ENCODE results near the gene COMMD10. TPM values are rescaled to one million over a fixed set of nuclear protein-coding genes. Genes with fewer than 3 reads are reported as not detected.

Gene COMMD10
- total and polyA plus RNA-seq, 8 donors: 12.8 to 21.8 (median 14.6) TPM

GRCh38 chr5:116115163-116115562, 30.3 kb downstream of the COMMD10 start:
- H3K4me3 ChIP-seq: no peak overlapping the region
- 31 to 38% methylated on average over 1 of the region's 1 CpG for WGBS, 2 donors
- H3K36me3 ChIP-seq: no peaks in the 10 kb centered on the region
- no peak for ATAC-seq
- FAIRE-seq: no peak
- no peaks in the 10 kb centered on the region for H3K27me3 ChIP-seq
- intact Hi-C loops (cut with DNase I): no loop called here
- no peak for DNase-seq
- H3K9me3 ChIP-seq: no peaks in the 10 kb centered on the region
- no peaks in the 10 kb centered on the region for H3K4me1 ChIP-seq
- H3K27ac ChIP-seq: no peak overlapping the region
- TF ChIP-seq CTCF (IDR thresholded peaks at IDR 0.05): no peak

- 33 to 41% methylated on average over 2 of the region's 2 CpGs for whole genome bisulfite sequencing, 2 donors
- H3K36me3 ChIP-seq: no peaks in the 10 kb centered on the region
- H3K27ac ChIP-seq: no peak overlapping the region
Observed at GRCh38 chr5:116130471-116130870, 45.6 kb downstream of the COMMD10 start.

GRCh38 chr5:116130976-116131375, 46.2 kb downstream of the COMMD10 start:
- no peak for FAIRE-seq
- peaks cover 0 to 5% (median 0%) of the 10 kb centered on the region in 3 donors for H3K4me1 ChIP-seq
- H3K9me3 ChIP-seq: no peaks in the 10 kb centered on the region
- TF ChIP-seq CTCF (IDR thresholded peaks at IDR 0.05): no peak
- H3K36me3 ChIP-seq: no peaks in the 10 kb centered on the region
- H3K4me3 ChIP-seq: no peak overlapping the region
- H3K27me3 ChIP-seq: no peaks in the 10 kb centered on the region
- no peak for DNase-seq
- no peak overlapping the region for H3K27ac ChIP-seq
- WGBS, 2 donors: 88 to 91% methylated on average over 2 of the region's 2 CpGs
- intact Hi-C loops (cut with DNase I): no loop called here
- no peak for ATAC-seq

More at GRCh38 chr5:116130471-116130870, 45.6 kb downstream of the COMMD10 start:
- H3K27me3 ChIP-seq: no peaks in the 10 kb centered on the region
- ATAC-seq: no peak
- H3K4me1 ChIP-seq: peaks cover 0 to 5% (median 0%) of the 10 kb centered on the region in 3 donors
- H3K9me3 ChIP-seq: no peaks in the 10 kb centered on the region
- no peak overlapping the region for H3K4me3 ChIP-seq
- no peak for FAIRE-seq
- no peak for DNase-seq
- no peak for TF ChIP-seq CTCF (IDR thresholded peaks at IDR 0.05)
- intact Hi-C loops (cut with DNase I): no loop called here

GRCh38 chr5:116133281-116133680, 48.5 kb downstream of the COMMD10 start:
- peak in 2 of 4 donors; percentile 31 to 41 for ATAC-seq
- Histone ChIP-seq H3K27me3 (no peaks in the 10 kb centered on the region), H3K9me3 (no peaks in the 10 kb centered on the region), H3K36me3 (no peaks in the 10 kb centered on the region), H3K27ac (no peak overlapping the region), H3K4me1 (peaks cover 0 to 5% (median 3%) of the 10 kb centered on the region in 3 donors), H3K4me3 (no peak overlapping the region)
- DNase-seq: no peak
- TF ChIP-seq CTCF (IDR thresholded peaks at IDR 0.05): no peak
- peak; percentile 29 for FAIRE-seq
- WGBS, 2 donors: 64 to 67% methylated on average over 3 of the region's 3 CpGs
- intact Hi-C loops (cut with DNase I): no loop called here

GRCh38 chr5:116135344-116135743, 50.5 kb downstream of the COMMD10 start:
- DNase-seq (no peak), FAIRE-seq (no peak), ATAC-seq (no peak)
- intact Hi-C loops (cut with DNase I): no loop called here
- 87 to 88% methylated on average over 5 of the region's 5 CpGs for WGBS, 2 donors
- Histone ChIP-seq H3K4me1 (peaks cover 0 to 3% (median 0%) of the 10 kb centered on the region in 3 donors), H3K27me3 (no peaks in the 10 kb centered on the region), H3K27ac (no peak overlapping the region), H3K36me3 (no peaks in the 10 kb centered on the region), H3K4me3 (no peak overlapping the region), H3K9me3 (no peaks in the 10 kb centered on the region)
- TF ChIP-seq CTCF (IDR thresholded peaks at IDR 0.05): no peak

All from pancreas (tissue), 10 donors.